ENCODE data around the gene PPIAL4G.
"Not testable (repeated sequence)": the region's sequence is repeated elsewhere in the genome, so short reads cannot be mapped to it uniquely, and the experiment has no call there.

DNA sequence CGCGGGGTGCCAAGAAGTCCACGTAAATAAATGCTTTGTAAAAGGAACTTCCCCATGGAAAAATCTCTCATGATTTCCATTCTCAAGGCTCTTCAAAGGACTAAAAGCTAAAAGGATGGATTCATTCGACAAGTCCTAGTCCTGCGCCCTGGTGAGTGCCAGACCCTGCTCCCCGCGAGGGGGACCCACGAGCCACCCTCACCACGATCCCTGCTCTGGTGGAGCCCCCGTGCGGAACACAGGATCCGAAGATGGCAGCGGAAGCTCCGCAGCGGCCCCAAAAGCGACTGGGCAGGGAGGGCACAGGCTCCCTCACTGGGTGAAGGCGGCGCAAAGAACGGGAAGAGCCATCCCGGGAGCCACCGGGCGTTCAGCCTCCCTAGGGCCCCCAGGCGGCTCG, 45.5 kb upstream of the PPIAL4G start:
- not testable (repeated sequence) for TF ChIP-seq EP300, POLR2A, POLR2AphosphoS5 (IDR thresholded peaks at IDR 0.05)
- TF ChIP-seq, protein P1, sequence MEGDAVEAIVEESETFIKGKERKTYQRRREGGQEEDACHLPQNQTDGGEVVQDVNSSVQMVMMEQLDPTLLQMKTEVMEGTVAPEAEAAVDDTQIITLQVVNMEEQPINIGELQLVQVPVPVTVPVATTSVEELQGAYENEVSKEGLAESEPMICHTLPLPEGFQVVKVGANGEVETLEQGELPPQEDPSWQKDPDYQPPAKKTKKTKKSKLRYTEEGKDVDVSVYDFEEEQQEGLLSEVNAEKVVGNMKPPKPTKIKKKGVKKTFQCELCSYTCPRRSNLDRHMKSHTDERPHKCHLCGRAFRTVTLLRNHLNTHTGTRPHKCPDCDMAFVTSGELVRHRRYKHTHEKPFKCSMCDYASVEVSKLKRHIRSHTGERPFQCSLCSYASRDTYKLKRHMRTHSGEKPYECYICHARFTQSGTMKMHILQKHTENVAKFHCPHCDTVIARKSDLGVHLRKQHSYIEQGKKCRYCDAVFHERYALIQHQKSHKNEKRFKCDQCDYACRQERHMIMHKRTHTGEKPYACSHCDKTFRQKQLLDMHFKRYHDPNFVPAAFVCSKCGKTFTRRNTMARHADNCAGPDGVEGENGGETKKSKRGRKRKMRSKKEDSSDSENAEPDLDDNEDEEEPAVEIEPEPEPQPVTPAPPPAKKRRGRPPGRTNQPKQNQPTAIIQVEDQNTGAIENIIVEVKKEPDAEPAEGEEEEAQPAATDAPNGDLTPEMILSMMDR (IDR thresholded peaks at IDR 0.05), result not testable (repeated sequence)
